Measurements from ENCODE around the gene GPR176. TPM values are rescaled to one million over a fixed set of nuclear protein-coding genes. Genes with fewer than 3 reads are reported as not detected.

GPR176 gene
- total RNA-seq, 1 donor from 2014 or later = 7.2 TPM

- Mint-ChIP-seq H3K27me3 (no peaks in the 10 kb centered on the region), H3K4me3 (no peak overlapping the region), H3K9me3 (no peaks in the 10 kb centered on the region), H3K4me1 (ENCODE audit: unreplicated experiment) (peaks cover 4% of the 10 kb centered on the region), H3K36me3 (peaks cover 19% of the 10 kb centered on the region), H3K27ac (no peak overlapping the region)
- no peak for DNase-seq (ENCODE audit: extremely low spot score, unreplicated experiment)
- no peak for TF ChIP-seq CTCF (conservative IDR thresholded peaks at IDR 0.05)
These were observed 41.0 kb upstream of the GPR176 start for GRCh38 chr15:39961051-39961450.

- H3K9me3 Mint-ChIP-seq = no peaks in the 10 kb centered on the region
- H3K4me1 Mint-ChIP-seq (ENCODE audit: unreplicated experiment) = peaks cover 4% of the 10 kb centered on the region
- DNase-seq (ENCODE audit: extremely low spot score, unreplicated experiment) = no peak
- H3K36me3 Mint-ChIP-seq = peaks cover 16% of the 10 kb centered on the region
- no peak overlapping the region for H3K4me3 Mint-ChIP-seq
- no peak overlapping the region for H3K27ac Mint-ChIP-seq
- no peak for TF ChIP-seq CTCF (conservative IDR thresholded peaks at IDR 0.05)
- H3K27me3 Mint-ChIP-seq = no peaks in the 10 kb centered on the region
These were observed 40.3 kb upstream of the GPR176 start for GRCh38 chr15:39960411-39960810.

GRCh38 chr15:39959411-39959810, 39.3 kb upstream of the GPR176 start:
- H3K27ac Mint-ChIP-seq = no peak overlapping the region
- H3K4me1 Mint-ChIP-seq (ENCODE audit: unreplicated experiment) = peaks cover 4% of the 10 kb centered on the region
- no peaks in the 10 kb centered on the region for H3K9me3 Mint-ChIP-seq
- no peaks in the 10 kb centered on the region for H3K27me3 Mint-ChIP-seq
- DNase-seq (ENCODE audit: extremely low spot score, unreplicated experiment) = no peak
- no peak overlapping the region for H3K4me3 Mint-ChIP-seq
- no peak for TF ChIP-seq CTCF (conservative IDR thresholded peaks at IDR 0.05)
- H3K36me3 Mint-ChIP-seq = peaks cover 18% of the 10 kb centered on the region

- peaks cover 19% of the 10 kb centered on the region for H3K36me3 Mint-ChIP-seq
- no peak overlapping the region for H3K4me3 Mint-ChIP-seq
- no peak for DNase-seq (ENCODE audit: extremely low spot score, unreplicated experiment)
- no peak for TF ChIP-seq CTCF (conservative IDR thresholded peaks at IDR 0.05)
- H3K9me3 Mint-ChIP-seq = no peaks in the 10 kb centered on the region
- no peaks in the 10 kb centered on the region for H3K27me3 Mint-ChIP-seq
- no peak overlapping the region for H3K27ac Mint-ChIP-seq
- peaks cover 4% of the 10 kb centered on the region for H3K4me1 Mint-ChIP-seq (ENCODE audit: unreplicated experiment)
These were observed 37.4 kb upstream of the GPR176 start for GRCh38 chr15:39957481-39957880.

- no peak for DNase-seq (ENCODE audit: extremely low spot score, unreplicated experiment)
- no peaks in the 10 kb centered on the region for H3K27me3 Mint-ChIP-seq
- no peak overlapping the region for H3K27ac Mint-ChIP-seq
- H3K9me3 Mint-ChIP-seq = no peaks in the 10 kb centered on the region
- peaks cover 26% of the 10 kb centered on the region for H3K36me3 Mint-ChIP-seq
- peaks cover 4% of the 10 kb centered on the region for H3K4me1 Mint-ChIP-seq (ENCODE audit: unreplicated experiment)
- H3K4me3 Mint-ChIP-seq = no peak overlapping the region
- no peak for TF ChIP-seq CTCF (conservative IDR thresholded peaks at IDR 0.05)
These were observed 33.5 kb upstream of the GPR176 start for GRCh38 chr15:39953521-39953920.

GRCh38 chr15:39951561-39951960, 31.5 kb upstream of the GPR176 start:
- H3K27ac Mint-ChIP-seq = no peak overlapping the region

More at GRCh38 chr15:39951561-39951960, 31.5 kb upstream of the GPR176 start:
- no peaks in the 10 kb centered on the region for H3K27me3 Mint-ChIP-seq
- no peak overlapping the region for H3K4me3 Mint-ChIP-seq
- no peak for TF ChIP-seq CTCF (conservative IDR thresholded peaks at IDR 0.05)
- peaks cover 12% of the 10 kb centered on the region for H3K4me1 Mint-ChIP-seq (ENCODE audit: unreplicated experiment)
- no peak for DNase-seq (ENCODE audit: extremely low spot score, unreplicated experiment)
- H3K9me3 Mint-ChIP-seq = no peaks in the 10 kb centered on the region
- peaks cover 27% of the 10 kb centered on the region for H3K36me3 Mint-ChIP-seq

Measured in type B pancreatic cell (in vitro differentiated cells).